Lung (tissue), 12 donors: ENCODE results near the gene PIM1. TPM values are rescaled to one million over a fixed set of nuclear protein-coding genes. Genes with fewer than 3 reads are reported as not detected.
A peak's percentile ranks its signal among the peaks of the same experiment; 100 is the strongest.

ENCODE experiments used
- ATAC-seq: fragments of 200-7000 bp; cut with Tn5 transposase; one replicate; pipeline ENCODE4 v1.9.1; 2020; ENCODE audit warnings: moderate number of reproducible peaks; ENCODE audit not compliant: insufficient read depth, low FRiP score
- DNase-seq, 3 donors: peaks; one replicate each; pipeline ENCODE4 v3.0.0-alpha.2; 2013 to 2017
- H3K27ac ChIP-seq, 2 donors: one replicate each; pipeline ENCODE4 v1.5.1; 2013; ENCODE audit warnings: mild to moderate bottlenecking in 2 of 2, moderate library complexity in 2 of 2, control low read depth in 1 of 2, inconsistent platforms in 1 of 2, low read depth in 1 of 2, low read length in 1 of 2
- H3K27me3 ChIP-seq, 3 donors: one replicate each; pipeline ENCODE4 v1.5.1; 2013; ENCODE audit warnings: low read length in 2 of 3; ENCODE audit not compliant: control insufficient read depth in 3 of 3, insufficient read depth in 3 of 3
- H3K36me3 ChIP-seq, 4 donors: one replicate each; pipeline ENCODE4 v1.5.1; 2013; ENCODE audit warnings: low read length in 4 of 4, mild to moderate bottlenecking in 1 of 4, moderate library complexity in 1 of 4; ENCODE audit not compliant: control insufficient read depth in 4 of 4, insufficient read depth in 4 of 4
- H3K4me1 ChIP-seq, 5 donors: one replicate each; pipeline ENCODE4 v1.5.1; 2013; ENCODE audit warnings: low read length in 5 of 5, mild to moderate bottlenecking in 2 of 5, moderate library complexity in 1 of 5; ENCODE audit not compliant: control insufficient read depth in 5 of 5, insufficient read depth in 5 of 5
- H3K4me3 ChIP-seq: one replicate; pipeline ENCODE4 v1.5.1; 2013; ENCODE audit warnings: mild to moderate bottlenecking, control low read depth, moderate library complexity
- H3K9ac ChIP-seq, 2 donors: one replicate each; pipeline ENCODE4 v1.5.1; 2013; ENCODE audit warnings: low read length in 2 of 2, control low read depth in 1 of 2; ENCODE audit not compliant: insufficient read depth in 1 of 2
- H3K9me3 ChIP-seq, 4 donors: one replicate each; pipeline ENCODE4 v1.5.1; 2013; ENCODE audit warnings: low read length in 3 of 4, mild to moderate bottlenecking in 1 of 4, moderate library complexity in 1 of 4; ENCODE audit not compliant: control insufficient read depth in 4 of 4, insufficient read depth in 3 of 4
- CTCF ChIP-seq: IDR thresholded peaks from 2 replicates; pipeline ENCODE4 v1.5.1; 2012; ENCODE audit warnings: mild to moderate bottlenecking; ENCODE audit errors: control extremely low read depth, extremely low read depth
- WGBS, 2 donors: extraction: QIAGEN DNeasy Blood & Tissue Kit; methylation state at CpG; one replicate each; pipeline ENCODE4 v1.1.7; 2013; 5-methylcytosine and 5-hydroxymethylcytosine counted together
- polyA plus RNA-seq, 2 donors: library from polyadenylated mRNA; stranded (reverse); fragments of 200-250 nt; gene quantifications; one replicate each; pipeline ENCODE4 v1.2.1, GENCODE V29; 2013
- total RNA-seq, 2 donors: library from RNA; depleted of rRNA in 1 of 2; stranded (reverse); fragments of >200 nt in 1 of 2; gene quantifications; one replicate each; pipeline ENCODE4 v1.2.1, GENCODE V29; 2014 to 2021
- donor health status: control.
- donor health status: control.
- donor health status: Bipolar disorder and iron deficiency.
- donor health status: healthy.
- donor health status: DM: yes; HTN: yes; CAD: no.

PIM1 gene
- total and polyA plus RNA-seq, 4 donors = 43.2 to 108 (median 52.0) TPM

GRCh38 chr6:37123957-37124729 lies 45.8 kb upstream of the PIM1 start:
- DNase-seq = no peak
- 97% methylated on average over 14 to 15 of the region's 15 CpGs for WGBS, 2 donors

GRCh38 chr6:37125774-37126492 lies 44.0 kb upstream of the PIM1 start:
- no peaks in the 10 kb centered on the region for H3K36me3 ChIP-seq
- H3K27me3 ChIP-seq = no peaks in the 10 kb centered on the region
- H3K9me3 ChIP-seq = no peaks in the 10 kb centered on the region
- peak overlapping the region in 1 of 2 donors; percentile 46 for H3K9ac ChIP-seq
- no peak overlapping the region for H3K27ac ChIP-seq
- WGBS, 2 donors = 40 to 43% methylated on average over 20 of the region's 20 CpGs
- peaks cover 4 to 13% (median 6%) of the 10 kb centered on the region in 5 donors for H3K4me1 ChIP-seq
- DNase-seq = peak; percentile 58 to 64 (median 63)
- TF ChIP-seq CTCF = no peak
- no peak for ATAC-seq
- no peak overlapping the region for H3K4me3 ChIP-seq

More at GRCh38 chr6:37123957-37124729, 45.8 kb upstream of the PIM1 start:
- no peaks in the 10 kb centered on the region for H3K9me3 ChIP-seq
- no peak overlapping the region for H3K4me3 ChIP-seq
- no peaks in the 10 kb centered on the region for H3K27me3 ChIP-seq
- no peak for TF ChIP-seq CTCF
- no peaks in the 10 kb centered on the region for H3K36me3 ChIP-seq
- no peak overlapping the region for H3K9ac ChIP-seq
- H3K4me1 ChIP-seq = peaks cover 4 to 13% (median 6%) of the 10 kb centered on the region in 5 donors
- no peak for ATAC-seq
- H3K27ac ChIP-seq = no peak overlapping the region

- WGBS, 2 donors = 66 to 74% methylated on average over 6 of the region's 6 CpGs
- Histone ChIP-seq H3K4me1 (peaks cover 5 to 13% (median 8%) of the 10 kb centered on the region in 5 donors), H3K36me3 (no peaks in the 10 kb centered on the region), H3K27me3 (no peaks in the 10 kb centered on the region), H3K9me3 (no peaks in the 10 kb centered on the region), H3K27ac (no peak overlapping the region), H3K9ac (peak overlapping the region in 1 of 2 donors; percentile 46), H3K4me3 (no peak overlapping the region)
- TF ChIP-seq CTCF = no peak
- ATAC-seq (no peak), DNase-seq (peak in 2 of 3 donors; percentile 61)
Observed at GRCh38 chr6:37126493-37126958, 43.4 kb upstream of the PIM1 start.
